K562 (cell line): ENCODE data around the gene DDAH2. TPM values are rescaled to one million over a fixed set of nuclear protein-coding genes. Genes with fewer than 3 reads are reported as not detected.

Experiments used
- CBFB ChIP-seq: sonication (generic); formaldehyde crosslinking; IDR thresholded peaks from 2 replicates; pipeline ENCODE4 v1.4.0; 2020; ENCODE audit warnings: mild to moderate bottlenecking, missing genetic modification reagents
- CHD2 ChIP-seq: IDR thresholded peaks from 2 replicates; pipeline ENCODE4 v1.6.1; 2011; ENCODE audit warnings: low read depth, low read length
- DIDO1 ChIP-seq: fragments of 450-650 bp; IDR thresholded peaks from 2 replicates; pipeline ENCODE4 v1.6.1; 2016; ENCODE audit warnings: low read depth, missing biosample characterization, missing genetic modification characterization
- FOXA1 ChIP-seq: fragments of 450-650 bp; IDR thresholded peaks from 2 replicates; pipeline ENCODE4 v1.6.1; 2016; ENCODE audit warnings: mild to moderate bottlenecking, borderline replicate concordance
- JUN ChIP-seq, 2 experiments: sonication (generic) in 1 of 2; formaldehyde crosslinking in 1 of 2; IDR thresholded peaks; 2 replicates each; pipeline versions ENCODE4 v1.6.1 to v1.8.0; 2012 to 2022; ENCODE audit warnings: borderline replicate concordance in 2 of 2, mild to moderate bottlenecking in 2 of 2, improper control_type of control experiment in 1 of 2, low read depth in 1 of 2, low read length in 1 of 2, missing genetic modification reagents in 1 of 2
- MCM2 ChIP-seq: fragments of 450-650 bp; IDR thresholded peaks from 2 replicates; pipeline ENCODE4 v1.6.1; 2017; ENCODE audit warnings: low read depth, mild to moderate bottlenecking
- NCOA2 ChIP-seq, 2 experiments: fragments of 450-650 bp; IDR thresholded peaks; 2 replicates each; pipeline ENCODE4 v1.6.1; 2018; ENCODE audit warnings: mild to moderate bottlenecking in 2 of 2, moderate library complexity in 1 of 2; ENCODE audit not compliant: partially characterized antibody in 2 of 2
- ZKSCAN8 ChIP-seq: fragments of 200-800 bp; sonication (Bioruptor generic); IDR thresholded peaks from 2 replicates; pipeline ENCODE4 v1.6.1; 2016; ENCODE audit warnings: missing genetic modification characterization, missing compliant biosample characterization
- ZNF3 ChIP-seq: fragments of 250-450 bp; sonication (Bioruptor Pico); IDR thresholded peaks from 2 replicates; pipeline ENCODE4 v1.5.0; 2021; ENCODE audit warnings: mild to moderate bottlenecking, moderate library complexity
- ZNF324 ChIP-seq: fragments of 250-450 bp; sonication (Bioruptor Pico); IDR thresholded peaks from 2 replicates; pipeline ENCODE4 v1.4.0; 2020; ENCODE audit warnings: mild to moderate bottlenecking
- ZNF695 ChIP-seq: fragments of 450-650 bp; formaldehyde crosslinking; IDR thresholded peaks from 2 replicates; pipeline ENCODE4 v1.4.0; 2020; ENCODE audit warnings: mild to moderate bottlenecking, moderate library complexity
- polyA plus RNA-seq, 8 experiments: library from polyadenylated mRNA; depleted of rRNA in 4 of 8; stranded (reverse) in 5 of 8; unstranded in 3 of 8; fragments of >200 nt; fragmentation: Nextera tagmentation in 2 of 8; fragmentation: Illumina TruSeq in 1 of 8; extraction: Ambion mirVana in 2 of 8; extraction: Trizol in 1 of 8; gene quantifications; 2 replicates each; pipeline versions ENCODE4 v1.2.1 to v1.2.3, GENCODE V29; 2011 to 2014; ENCODE audit warnings: inconsistent platforms in 1 of 8, missing spikeins in 1 of 8
- total RNA-seq, 7 experiments: library from RNA; depleted of rRNA in 6 of 7; stranded (reverse); fragments of >200 nt in 6 of 7; fragmentation: Illumina TruSeq in 2 of 7; extraction: Trizol in 2 of 7; gene quantifications; 2 replicates each; pipeline versions ENCODE4 v1.2.1 to v1.2.3, GENCODE V29; 2011 to 2021; ENCODE audit warnings: low replicate concordance in 1 of 7
- TF ChIP-seq, protein P1 (sequence below): IDR thresholded peaks from 3 replicates; pipeline ENCODE4 v1.6.1; 2011; ENCODE audit warnings: borderline replicate concordance, mild to moderate bottlenecking; ENCODE audit not compliant: insufficient read length, insufficient read depth
- TF ChIP-seq, protein P2 (sequence below): conservative IDR thresholded peaks from 2 replicates; pipeline ENCODE4 v1.6.1; 2011; ENCODE audit warnings: low read depth, mild to moderate bottlenecking, low read length; ENCODE audit not compliant: control insufficient read depth
- TF ChIP-seq, protein P3 (sequence below), 2 experiments: fragments of 450-650 bp in 1 of 2; sonication (generic) in 1 of 2; formaldehyde crosslinking in 1 of 2; IDR thresholded peaks; 2 replicates each; pipeline versions ENCODE4 v1.7.1 to v1.9.0; 2016 to 2022; ENCODE audit warnings: inconsistent platforms in 1 of 2, mild to moderate bottlenecking in 1 of 2, missing genetic modification reagents in 1 of 2

DDAH2 gene
- total and polyA plus RNA-seq, 9 of the 15 experiments (the other 6 are each of a cell fraction or from before 2014, with no cell fraction given): 1.8 to 45.4 (median 21.4) TPM

DNA sequence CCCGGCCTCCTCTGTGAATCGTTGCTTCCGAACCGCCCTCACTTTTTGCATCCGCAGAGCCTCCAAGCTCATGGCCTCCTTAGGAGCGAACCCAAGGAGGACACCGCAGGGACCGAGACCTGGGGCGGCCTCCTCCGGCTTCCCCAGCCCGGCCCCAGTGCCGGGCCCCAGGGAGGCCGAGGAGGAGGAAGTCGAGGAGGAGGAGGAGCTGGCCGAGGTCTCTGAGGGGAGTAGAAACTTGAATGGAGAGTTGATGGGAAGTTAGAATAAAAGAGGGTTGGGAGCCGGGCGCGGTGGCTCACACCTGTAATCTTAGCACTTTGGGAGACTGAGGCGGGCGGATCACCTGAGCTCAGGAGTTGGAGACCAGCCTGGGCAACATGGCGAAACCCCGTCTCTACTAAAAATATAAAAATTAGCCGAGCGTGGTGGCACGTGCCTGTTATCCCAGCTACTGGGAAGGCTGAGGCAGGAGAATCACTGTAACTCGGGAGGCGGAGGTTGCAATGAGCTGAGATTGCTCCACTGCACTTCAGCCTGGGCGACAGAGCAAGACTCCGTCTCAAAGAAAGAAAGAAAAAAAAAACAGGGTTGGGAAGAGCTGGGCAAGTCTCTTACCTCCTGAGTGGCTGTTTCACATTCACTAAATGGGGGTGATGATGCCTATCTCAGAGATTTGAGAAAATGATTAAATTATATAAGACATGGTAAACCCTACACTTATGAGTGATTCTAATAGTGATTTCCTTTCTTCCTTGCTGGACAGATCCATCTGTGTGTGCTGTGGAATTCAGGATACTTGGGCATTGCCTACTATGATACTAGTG is 11.5 kb upstream of the DDAH2 start (continued):
- TF ChIP-seq, protein P1, sequence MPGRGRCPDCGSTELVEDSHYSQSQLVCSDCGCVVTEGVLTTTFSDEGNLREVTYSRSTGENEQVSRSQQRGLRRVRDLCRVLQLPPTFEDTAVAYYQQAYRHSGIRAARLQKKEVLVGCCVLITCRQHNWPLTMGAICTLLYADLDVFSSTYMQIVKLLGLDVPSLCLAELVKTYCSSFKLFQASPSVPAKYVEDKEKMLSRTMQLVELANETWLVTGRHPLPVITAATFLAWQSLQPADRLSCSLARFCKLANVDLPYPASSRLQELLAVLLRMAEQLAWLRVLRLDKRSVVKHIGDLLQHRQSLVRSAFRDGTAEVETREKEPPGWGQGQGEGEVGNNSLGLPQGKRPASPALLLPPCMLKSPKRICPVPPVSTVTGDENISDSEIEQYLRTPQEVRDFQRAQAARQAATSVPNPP: no peak
- no peak for TF ChIP-seq JUN (IDR thresholded peaks at IDR 0.05; ENCODE audit: borderline replicate concordance, low read depth, low read length)
- TF ChIP-seq JUN (CRISPR knock-in tag; IDR thresholded peaks at IDR 0.05; ENCODE audit: borderline replicate concordance): 0 out of 2 replicates have a peak, but pooled peaks have one; percentile 76
- no peak for TF ChIP-seq DIDO1
- TF ChIP-seq ZKSCAN8 (CRISPR knock-in tag): no peak
- TF ChIP-seq, protein P2, sequence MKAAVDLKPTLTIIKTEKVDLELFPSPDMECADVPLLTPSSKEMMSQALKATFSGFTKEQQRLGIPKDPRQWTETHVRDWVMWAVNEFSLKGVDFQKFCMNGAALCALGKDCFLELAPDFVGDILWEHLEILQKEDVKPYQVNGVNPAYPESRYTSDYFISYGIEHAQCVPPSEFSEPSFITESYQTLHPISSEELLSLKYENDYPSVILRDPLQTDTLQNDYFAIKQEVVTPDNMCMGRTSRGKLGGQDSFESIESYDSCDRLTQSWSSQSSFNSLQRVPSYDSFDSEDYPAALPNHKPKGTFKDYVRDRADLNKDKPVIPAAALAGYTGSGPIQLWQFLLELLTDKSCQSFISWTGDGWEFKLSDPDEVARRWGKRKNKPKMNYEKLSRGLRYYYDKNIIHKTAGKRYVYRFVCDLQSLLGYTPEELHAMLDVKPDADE: no peak
- no peak for TF ChIP-seq CHD2
- no peak for TF ChIP-seq MCM2
- TF ChIP-seq CBFB (CRISPR knock-in tag): no peak
- TF ChIP-seq ZNF324 (CRISPR knock-in tag): no peak
- no peak for TF ChIP-seq NCOA2 (IDR thresholded peaks at IDR 0.05; ENCODE audit: partially characterized antibody in 2 of 2)
- no peak for TF ChIP-seq FOXA1
- TF ChIP-seq ZNF695 (CRISPR knock-in tag): no peak
- no peak for TF ChIP-seq ZNF3 (CRISPR knock-in tag)
- TF ChIP-seq, protein P3, sequence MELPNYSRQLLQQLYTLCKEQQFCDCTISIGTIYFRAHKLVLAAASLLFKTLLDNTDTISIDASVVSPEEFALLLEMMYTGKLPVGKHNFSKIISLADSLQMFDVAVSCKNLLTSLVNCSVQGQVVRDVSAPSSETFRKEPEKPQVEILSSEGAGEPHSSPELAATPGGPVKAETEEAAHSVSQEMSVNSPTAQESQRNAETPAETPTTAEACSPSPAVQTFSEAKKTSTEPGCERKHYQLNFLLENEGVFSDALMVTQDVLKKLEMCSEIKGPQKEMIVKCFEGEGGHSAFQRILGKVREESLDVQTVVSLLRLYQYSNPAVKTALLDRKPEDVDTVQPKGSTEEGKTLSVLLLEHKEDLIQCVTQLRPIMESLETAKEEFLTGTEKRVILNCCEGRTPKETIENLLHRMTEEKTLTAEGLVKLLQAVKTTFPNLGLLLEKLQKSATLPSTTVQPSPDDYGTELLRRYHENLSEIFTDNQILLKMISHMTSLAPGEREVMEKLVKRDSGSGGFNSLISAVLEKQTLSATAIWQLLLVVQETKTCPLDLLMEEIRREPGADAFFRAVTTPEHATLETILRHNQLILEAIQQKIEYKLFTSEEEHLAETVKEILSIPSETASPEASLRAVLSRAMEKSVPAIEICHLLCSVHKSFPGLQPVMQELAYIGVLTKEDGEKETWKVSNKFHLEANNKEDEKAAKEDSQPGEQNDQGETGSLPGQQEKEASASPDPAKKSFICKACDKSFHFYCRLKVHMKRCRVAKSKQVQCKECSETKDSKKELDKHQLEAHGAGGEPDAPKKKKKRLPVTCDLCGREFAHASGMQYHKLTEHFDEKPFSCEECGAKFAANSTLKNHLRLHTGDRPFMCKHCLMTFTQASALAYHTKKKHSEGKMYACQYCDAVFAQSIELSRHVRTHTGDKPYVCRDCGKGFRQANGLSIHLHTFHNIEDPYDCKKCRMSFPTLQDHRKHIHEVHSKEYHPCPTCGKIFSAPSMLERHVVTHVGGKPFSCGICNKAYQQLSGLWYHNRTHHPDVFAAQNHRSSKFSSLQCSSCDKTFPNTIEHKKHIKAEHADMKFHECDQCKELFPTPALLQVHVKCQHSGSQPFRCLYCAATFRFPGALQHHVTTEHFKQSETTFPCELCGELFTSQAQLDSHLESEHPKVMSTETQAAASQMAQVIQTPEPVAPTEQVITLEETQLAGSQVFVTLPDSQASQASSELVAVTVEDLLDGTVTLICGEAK (IDR thresholded peaks at IDR 0.05): no peak
- TF ChIP-seq, protein P3 (CRISPR knock-in tag; IDR thresholded peaks at IDR 0.05): no peak
